Endothelial cell of umbilical vein (primary cell): ENCODE data around the gene ERBB3. TPM values are rescaled to one million over a fixed set of nuclear protein-coding genes. Genes with fewer than 3 reads are reported as not detected.

Source experiments
- BruUV-seq: library from RNA; stranded (reverse); fragments of 400-500 nt; replicated peaks from 2 replicates; lab custom pipeline; 2021; lab: Mats Ljungman, UMichigan
- CTCF ChIA-PET: fragments of 300-600, 350-600 bp; sonication (Branson Sonifier 250); formaldehyde crosslinking; loops from one replicate; lab custom pipeline; 2021; ENCODE audit warnings: antibody characterized with exemption, inconsistent platforms; lab: Charles Lee
- POLR2A ChIA-PET: fragments of 300-600, 350-600 bp; sonication (Branson Sonifier 250); formaldehyde crosslinking; loops from one replicate; lab custom pipeline; 2021; ENCODE audit warnings: antibody characterized with exemption, inconsistent platforms; lab: Charles Lee
- DNase-seq: peaks from one replicate; pipeline ENCODE4 v3.0.0-alpha.2; 2011; ENCODE audit warnings: low read depth, low spot score
- FAIRE-seq: peaks from 2 replicates; lab custom pipeline; 2011; peaks lifted over from hg19 to GRCh38; lab: Jason Lieb, UNC
- H2AFZ ChIP-seq: 2 replicates; pipeline ENCODE4 v1.6.0; 2012; ENCODE audit warnings: low read depth, low read length, control low read depth, inconsistent platforms
- H3K27ac ChIP-seq: 2 replicates; pipeline ENCODE4 v1.5.1; 2011; ENCODE audit warnings: low read depth, mild to moderate bottlenecking, control low read depth, low read length, moderate library complexity; ENCODE audit not compliant: insufficient read depth
- H3K27me3 ChIP-seq, 2 experiments: 2 replicates each; pipeline versions ENCODE4 v1.6.0 to v1.6.1; 2011; ENCODE audit warnings: low read length in 2 of 2, mixed read lengths in 1 of 2; ENCODE audit not compliant: control insufficient read depth in 2 of 2, insufficient read depth in 2 of 2
- H3K36me3 ChIP-seq, 2 experiments: 2 replicates in 1 of 2; 3 replicates in 1 of 2; pipeline ENCODE4 v1.5.1; 2011; ENCODE audit warnings: low read length in 2 of 2, mild to moderate bottlenecking in 1 of 2, moderate library complexity in 1 of 2; ENCODE audit not compliant: control insufficient read depth in 2 of 2, insufficient read depth in 2 of 2; ENCODE audit errors: extremely low read depth in 1 of 2
- H3K4me1 ChIP-seq: 3 replicates; pipeline ENCODE4 v1.5.1; 2011; ENCODE audit warnings: mild to moderate bottlenecking, low read length; ENCODE audit not compliant: control insufficient read depth, insufficient read depth; ENCODE audit errors: extremely low read depth
- H3K4me2 ChIP-seq: 2 replicates; pipeline ENCODE4 v1.6.1; 2011; ENCODE audit warnings: low read length, control low read depth, mixed read lengths; ENCODE audit not compliant: insufficient read depth
- H3K4me3 ChIP-seq, 3 experiments: fragments of 200-600 bp in 1 of 3; sonication (generic), shearing (Covaris generic) in 1 of 3; replicated peaks in 1 of 3; 2 replicates each; pipeline ENCODE4 v1.5.1; 2011 to 2016; ENCODE audit warnings: control low read depth in 3 of 3, low read length in 3 of 3, mild to moderate bottlenecking in 2 of 3, inconsistent platforms in 1 of 3, low read depth in 1 of 3, moderate library complexity in 1 of 3; ENCODE audit not compliant: insufficient read depth in 1 of 3
- H3K79me2 ChIP-seq: 2 replicates; pipeline ENCODE4 v1.6.0; 2012; ENCODE audit warnings: low read length, inconsistent platforms; ENCODE audit not compliant: control insufficient read depth, insufficient read depth
- H3K9ac ChIP-seq: replicated peaks from 2 replicates; pipeline ENCODE3; 2011; ENCODE audit warnings: low read length, control low read depth; ENCODE audit not compliant: insufficient read depth; ENCODE audit errors: extremely low read depth
- H3K9me1 ChIP-seq: replicated peaks from 3 replicates; pipeline ENCODE4 v1.6.0; 2011; ENCODE audit warnings: mild to moderate bottlenecking, low read length; ENCODE audit not compliant: control insufficient read depth, insufficient read depth; ENCODE audit errors: extremely low read depth
- H3K9me3 ChIP-seq: replicated peaks from 2 replicates; pipeline ENCODE4 v1.5.1; 2012; ENCODE audit warnings: low read length, inconsistent platforms; ENCODE audit not compliant: control insufficient read depth, insufficient read depth
- H4K20me1 ChIP-seq: replicated peaks from 2 replicates; pipeline ENCODE3; 2011; ENCODE audit warnings: mild to moderate bottlenecking, low read length; ENCODE audit not compliant: control insufficient read depth, insufficient read depth; ENCODE audit errors: extremely low read depth
- CTCF ChIP-seq, 2 donors: IDR thresholded peaks; 1 replicate in 1 of 2; 2 replicates in 1 of 2; pipeline ENCODE4 v1.5.1; 2011; ENCODE audit warnings: low read length in 2 of 2, mild to moderate bottlenecking in 2 of 2, moderate library complexity in 2 of 2, control low read depth in 1 of 2, inconsistent platforms in 1 of 2, low read depth in 1 of 2; ENCODE audit not compliant: insufficient read depth in 1 of 2; ENCODE audit errors: extremely low read depth in 1 of 2
- EZH2 ChIP-seq: IDR thresholded peaks from 2 replicates; pipeline ENCODE4 v1.6.1; 2012; ENCODE audit warnings: borderline replicate concordance, low read depth, mild to moderate bottlenecking, moderate library complexity, low read length, inconsistent platforms; ENCODE audit not compliant: severe bottlenecking
- FOS ChIP-seq: IDR thresholded peaks from 2 replicates; pipeline ENCODE4 v1.6.1; 2011; ENCODE audit warnings: mild to moderate bottlenecking, low read length, moderate library complexity, borderline replicate concordance; ENCODE audit not compliant: insufficient read depth
- GATA2 ChIP-seq: IDR thresholded peaks from 2 replicates; pipeline ENCODE4 v1.7.0; 2011; ENCODE audit warnings: low read depth, mild to moderate bottlenecking, moderate library complexity, mixed read lengths, low read length; ENCODE audit not compliant: insufficient read length, insufficient read depth
- JUN ChIP-seq: IDR thresholded peaks from 2 replicates; pipeline ENCODE4 v1.6.1; 2011; ENCODE audit warnings: borderline replicate concordance, low read depth; ENCODE audit not compliant: insufficient read length, insufficient read depth
- MYC ChIP-seq: IDR thresholded peaks from one replicate; pipeline ENCODE4 v1.6.1; 2011; ENCODE audit warnings: mild to moderate bottlenecking, low read depth, low read length
- POLR2A ChIP-seq: IDR thresholded peaks from 2 replicates; pipeline ENCODE4 v1.6.1; 2012; ENCODE audit warnings: low read depth, mild to moderate bottlenecking, control low read depth, low read length
- POLR2AphosphoS5 ChIP-seq: IDR thresholded peaks from 2 replicates; pipeline ENCODE4 v1.6.1; 2012; ENCODE audit warnings: low read depth, mild to moderate bottlenecking, control low read depth, low read length, moderate library complexity; ENCODE audit not compliant: insufficient read depth
- dilution Hi-C: fragments of 300-500 bp; cut with MboI; formaldehyde crosslinking; loops from one replicate; pipeline ENCODE4 v1.15.0; 2019; ENCODE audit warnings: low sequenced_read_pairs; ENCODE audit not compliant: extremely low pct_ligation_motif_present
- intact Hi-C: fragments of 100-400 bp; cut with micrococcal nuclease; formaldehyde crosslinking; loops from one replicate; pipeline ENCODE4 v1.10.0; 2022
- polyA plus RNA-seq, 4 experiments: library from polyadenylated mRNA; depleted of rRNA in 3 of 4; stranded (reverse) in 3 of 4; unstranded in 1 of 4; fragments of >200 nt; gene quantifications; 2 replicates each; pipeline versions ENCODE4 v1.2.1 to v1.2.3, GENCODE V29; 2011 to 2012; ENCODE audit warnings: missing spikeins in 1 of 4
- total RNA-seq: library from RNA; stranded (reverse); gene quantifications from 2 replicates; pipeline ENCODE4 v1.2.3, GENCODE V29; 2021
- TF ChIP-seq, protein P1 (sequence below): IDR thresholded peaks from 2 replicates; pipeline ENCODE4 v1.6.1; 2011; ENCODE audit not compliant: insufficient read depth, insufficient read length

ERBB3 gene
- total and polyA plus RNA-seq, 2 donors (not counting 3 experiments of a cell fraction or from before 2014, with no cell fraction given): 0.11 to 1.5 TPM

- TF ChIP-seq POLR2AphosphoS5 (no peak), POLR2A (no peak), FOS (no peak), EZH2 (no peak), CTCF (IDR thresholded peaks at IDR 0.05; ENCODE audit: extremely low read depth in 1 of 2, insufficient read depth in 1 of 2, low read depth in 1 of 2, low read length in 2 of 2) (no peak), GATA2 (no peak), JUN (no peak), MYC (no peak)
- TF ChIP-seq, protein P1, sequence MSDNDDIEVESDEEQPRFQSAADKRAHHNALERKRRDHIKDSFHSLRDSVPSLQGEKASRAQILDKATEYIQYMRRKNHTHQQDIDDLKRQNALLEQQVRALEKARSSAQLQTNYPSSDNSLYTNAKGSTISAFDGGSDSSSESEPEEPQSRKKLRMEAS: no peak
- no TSS peak for BruUV-seq
- dilution Hi-C loops: no loop called here
- DNase-seq: no peak
- Histone ChIP-seq H3K36me3 (peaks cover 8 to 14% of the 10 kb centered on the region in 2 experiments), H3K9me3 (no peaks in the 10 kb centered on the region), H3K4me1 (peaks cover 17% of the 10 kb centered on the region), H3K4me2 (peak overlapping the region; percentile 95), H2AFZ (no peak overlapping the region), H3K27ac (peak overlapping the region; percentile 95), H3K79me2 (peaks cover 20% of the 10 kb centered on the region), H3K9me1 (no peaks in the 10 kb centered on the region), H3K9ac (peak overlapping the region; percentile 97), H4K20me1 (peaks cover 3% of the 10 kb centered on the region), H3K27me3 (no peaks in the 10 kb centered on the region), H3K4me3 (peak overlapping the region; percentile 84 to 100 (median 87))
- FAIRE-seq: no peak
- ChIA-PET CTCF (interaction anchor here (3.2 kb wide), 1 partner anchor 13 kb away, joined by 10 read pairs; no protein-coding TSS in a partner anchor), POLR2A (no interaction called here)
- intact Hi-C loops: loop anchor here (1.0 to 5.0 kb wide), 3 partner anchors 36 to 146 kb away; partner anchors contain the start of genes DGKA and SMARCC2
Measured at GRCh38 chr12:56042843-56043242, 37.1 kb upstream of the ERBB3 start.
